Panc1 (cell line): ENCODE data around the gene PLA2G12B.

Experiments used
- CTCF ChIP-seq: fragments of 450-650 bp; IDR thresholded peaks from 2 replicates; pipeline ENCODE4 v1.5.1; 2017; ENCODE audit warnings: mild to moderate bottlenecking
- SIN3A ChIP-seq: IDR thresholded peaks from 2 replicates; pipeline ENCODE4 v1.6.1; 2012; ENCODE audit warnings: low read depth, mild to moderate bottlenecking, low read length, moderate library complexity, borderline replicate concordance; ENCODE audit not compliant: insufficient read depth
- TCF7L2 ChIP-seq: IDR thresholded peaks from 2 replicates; pipeline ENCODE4 v1.6.1; 2011; ENCODE audit warnings: mild to moderate bottlenecking, low read depth, low read length, inconsistent platforms

GRCh38 chr10:72956001-72956400, 1.4 kb upstream of the PLA2G12B start:
- no peak for TF ChIP-seq SIN3A
- TF ChIP-seq CTCF, result no peak
- TF ChIP-seq TCF7L2, result no peak
